Stomach smooth muscle (tissue), 2 donors: ENCODE measurements around the gene UGT1A3.

Experiments
- H3K27ac ChIP-seq: one replicate; pipeline ENCODE4 v1.7.0; 2013; ENCODE audit warnings: mild to moderate bottlenecking, low read length, inconsistent platforms
- H3K27me3 ChIP-seq, 2 donors: one replicate each; pipeline ENCODE4 v1.7.0; 2013; ENCODE audit warnings: low read length in 2 of 2; ENCODE audit not compliant: insufficient read depth in 2 of 2, control insufficient read depth in 1 of 2
- H3K36me3 ChIP-seq, 2 donors: one replicate each; pipeline ENCODE4 v1.7.0; 2013; ENCODE audit warnings: low read length in 2 of 2; ENCODE audit not compliant: control insufficient read depth in 2 of 2, insufficient read depth in 2 of 2
- H3K4me1 ChIP-seq: one replicate; pipeline ENCODE4 v1.7.0; 2013; ENCODE audit warnings: low read length; ENCODE audit not compliant: control insufficient read depth, insufficient read depth
- H3K4me3 ChIP-seq, 2 donors: one replicate each; pipeline ENCODE4 v1.7.0; 2013; ENCODE audit warnings: low read length in 2 of 2
- H3K9ac ChIP-seq, 2 donors: one replicate each; pipeline ENCODE4 v1.7.0; 2013; ENCODE audit warnings: low read length in 2 of 2, mild to moderate bottlenecking in 1 of 2
- H3K9me3 ChIP-seq, 2 donors: one replicate each; pipeline ENCODE4 v1.7.0; 2013; ENCODE audit warnings: low read length in 2 of 2; ENCODE audit not compliant: control insufficient read depth in 2 of 2
- donor health status: healthy.
- donor health status: Pancreatic carcinoma.

The UGT1A3 gene

GRCh38 chr2:233778030-233778429 lies 49.2 kb downstream of the UGT1A3 start, which contains the start of gene MROH2A:
TSS of gene MROH2A (plus strand) at chr2:233778330. CDS start at chr2:233779359, 1,029 bp downstream.
- Histone ChIP-seq H3K36me3 (no peaks in the 10 kb centered on the region), H3K9ac (no peak within 1 kb of the TSS), H3K27me3 (peaks cover 0 to 3% of the 10 kb centered on the region in 2 donors)

DNA sequence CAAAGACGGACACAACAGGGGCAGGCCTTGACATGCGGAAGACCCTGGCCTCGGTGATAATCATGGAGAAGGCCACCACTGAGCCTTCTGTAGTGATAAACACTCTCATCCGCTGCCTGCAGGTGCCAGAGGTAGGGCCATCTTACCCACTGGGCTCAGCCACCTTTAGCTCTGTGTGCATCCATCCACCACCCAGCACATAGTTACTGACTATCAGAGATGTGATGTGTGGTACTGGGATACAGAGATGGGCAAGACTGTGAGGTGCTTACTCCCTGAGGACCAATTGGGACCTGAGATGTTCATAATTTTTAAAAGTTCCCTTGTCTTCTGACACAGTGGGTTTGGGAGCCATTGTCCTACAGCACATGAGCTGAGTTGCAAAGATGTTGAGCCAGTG lies 50.9 kb downstream of the UGT1A3 start:
- Histone ChIP-seq H3K4me1 (no peaks in the 10 kb centered on the region), H3K9ac (no peak overlapping the region), H3K36me3 (no peaks in the 10 kb centered on the region), H3K4me3 (no peak overlapping the region), H3K9me3 (peaks cover 6 to 17% of the 10 kb centered on the region in 2 donors), H3K27me3 (peaks cover 0 to 3% of the 10 kb centered on the region in 2 donors), H3K27ac (no peak overlapping the region)

More at GRCh38 chr2:233778030-233778429, 49.2 kb downstream of the UGT1A3 start, which contains the start of gene MROH2A:
- no peaks in the 10 kb centered on the region for H3K4me1 ChIP-seq
- H3K27ac ChIP-seq, result no peak within 1 kb of the TSS
- H3K4me3 ChIP-seq, result no peak within 1 kb of the TSS
- peaks cover 6 to 17% of the 10 kb centered on the region in 2 donors for H3K9me3 ChIP-seq

DNA sequence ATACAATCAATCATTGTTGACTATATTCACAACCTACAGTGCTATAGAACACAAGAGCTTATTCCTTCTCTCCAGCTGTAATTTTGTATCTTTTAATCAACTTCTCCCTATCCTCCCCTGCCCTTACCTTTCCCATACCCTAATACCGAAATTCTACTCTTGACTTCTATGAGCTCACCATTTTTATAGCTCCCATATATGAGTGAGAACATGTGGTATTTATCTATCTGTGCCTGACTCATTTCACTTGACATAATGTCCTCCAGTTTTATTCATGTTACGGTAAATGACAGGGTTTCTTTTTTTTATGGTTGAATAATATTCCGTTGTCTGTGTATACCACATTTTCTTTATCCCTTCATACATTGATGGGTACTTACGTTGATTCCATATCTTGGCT lies 51.9 kb downstream of the UGT1A3 start:
- Histone ChIP-seq H3K9ac (no peak overlapping the region), H3K27ac (no peak overlapping the region), H3K36me3 (no peaks in the 10 kb centered on the region), H3K27me3 (peaks cover 0 to 4% of the 10 kb centered on the region in 2 donors), H3K4me1 (no peaks in the 10 kb centered on the region), H3K4me3 (no peak overlapping the region), H3K9me3 (peaks cover 6 to 13% of the 10 kb centered on the region in 2 donors)

- Histone ChIP-seq H3K27ac (no peak overlapping the region), H3K9ac (no peak overlapping the region), H3K4me1 (no peaks in the 10 kb centered on the region), H3K9me3 (peaks cover 0 to 2% of the 10 kb centered on the region in 2 donors), H3K27me3 (peaks cover 0 to 5% of the 10 kb centered on the region in 2 donors), H3K36me3 (no peaks in the 10 kb centered on the region), H3K4me3 (no peak overlapping the region)
Measured at GRCh38 chr2:233789554-233789953, 60.7 kb downstream of the UGT1A3 start.

DNA sequence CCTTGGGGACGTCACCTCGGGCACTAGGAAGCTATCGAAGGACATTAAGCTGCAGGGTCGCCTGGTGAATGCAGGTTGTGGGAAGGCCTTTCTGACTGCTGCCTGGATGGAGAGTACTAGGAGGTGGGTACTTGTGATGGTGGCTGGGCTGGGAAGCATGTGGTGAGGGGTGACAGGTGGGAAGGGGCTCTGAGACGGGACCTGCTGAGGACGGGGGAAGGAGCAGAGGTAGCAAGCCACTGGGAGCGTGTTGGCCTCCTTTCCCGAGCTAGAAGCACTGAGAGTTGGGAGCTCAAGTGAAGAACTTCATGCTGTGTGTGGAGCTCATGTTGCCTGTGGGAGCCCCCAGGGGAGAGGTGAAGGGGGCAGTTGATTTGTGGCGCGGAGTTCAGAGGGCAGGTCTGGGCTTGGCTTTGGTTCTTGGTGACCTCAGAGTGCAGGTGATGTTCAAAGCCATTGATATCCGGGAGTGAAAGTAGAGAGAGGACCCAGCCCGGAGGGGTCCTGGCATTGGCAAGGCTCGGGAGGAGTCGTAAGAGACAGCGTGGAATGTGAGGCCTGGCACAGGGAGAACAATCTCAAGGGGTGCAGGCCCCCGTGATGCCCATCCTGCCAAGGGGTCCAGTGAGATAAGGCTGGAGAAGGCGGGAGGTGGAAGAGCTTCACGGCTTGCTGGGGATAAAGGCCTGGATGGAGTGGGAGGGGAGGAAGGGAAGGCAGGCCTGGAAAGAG lies 62.5 kb downstream of the UGT1A3 start:
- H3K27ac ChIP-seq, result no peak overlapping the region
- H3K4me3 ChIP-seq, result no peak overlapping the region
- H3K36me3 ChIP-seq, result no peaks in the 10 kb centered on the region
- H3K27me3 ChIP-seq, result peaks cover 0 to 2% of the 10 kb centered on the region in 2 donors
- H3K9me3 ChIP-seq, result no peaks in the 10 kb centered on the region
- no peaks in the 10 kb centered on the region for H3K4me1 ChIP-seq
- H3K9ac ChIP-seq, result no peak overlapping the region

- no peak overlapping the region for H3K9ac ChIP-seq
- no peaks in the 10 kb centered on the region for H3K9me3 ChIP-seq
- no peaks in the 10 kb centered on the region for H3K36me3 ChIP-seq
- no peak overlapping the region for H3K4me3 ChIP-seq
- H3K27me3 ChIP-seq, result peaks cover 0 to 2% of the 10 kb centered on the region in 2 donors
- no peak overlapping the region for H3K27ac ChIP-seq
- no peaks in the 10 kb centered on the region for H3K4me1 ChIP-seq
Measured at GRCh38 chr2:233791883-233792329, 63.1 kb downstream of the UGT1A3 start.

GRCh38 chr2:233792720-233793119 lies 63.9 kb downstream of the UGT1A3 start:
- Histone ChIP-seq H3K36me3 (no peaks in the 10 kb centered on the region), H3K4me1 (no peaks in the 10 kb centered on the region), H3K27me3 (peaks cover 0 to 2% of the 10 kb centered on the region in 2 donors), H3K4me3 (no peak overlapping the region), H3K27ac (no peak overlapping the region), H3K9ac (no peak overlapping the region), H3K9me3 (no peaks in the 10 kb centered on the region)

DNA sequence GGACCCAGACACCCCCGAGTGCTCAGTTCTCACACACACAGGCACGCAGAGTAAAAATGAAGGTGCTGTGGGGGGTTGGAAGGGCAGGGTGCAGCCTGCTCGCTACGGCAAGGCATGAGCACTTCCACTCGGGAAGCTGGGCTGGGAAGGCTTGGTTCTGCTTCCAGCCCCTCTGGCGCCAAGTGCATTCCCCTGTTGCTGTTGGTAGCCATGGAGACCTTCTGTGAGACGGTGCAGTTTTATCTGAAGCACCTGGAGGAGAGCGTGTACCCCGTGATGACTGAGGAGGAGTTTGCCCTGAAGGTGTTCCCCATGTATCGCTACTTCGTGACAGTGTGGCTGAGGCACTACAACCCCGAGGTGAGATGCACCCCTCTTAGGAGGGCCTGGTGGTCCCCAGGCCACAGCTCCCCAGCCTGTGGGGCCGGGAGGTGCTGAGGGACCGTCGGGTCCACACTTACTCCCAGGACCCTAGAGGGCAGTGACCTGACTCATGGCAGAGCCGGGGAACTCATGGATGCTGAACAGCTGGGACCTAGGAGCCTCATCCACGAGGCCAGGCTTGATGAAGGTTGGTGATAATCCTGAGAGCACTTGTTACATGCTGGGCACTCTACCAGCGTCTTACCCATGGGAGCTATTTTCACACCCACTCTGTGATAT lies 64.8 kb downstream of the UGT1A3 start:
- Histone ChIP-seq H3K27ac (no peak overlapping the region), H3K4me1 (no peaks in the 10 kb centered on the region), H3K9me3 (peaks cover 0 to 2% of the 10 kb centered on the region in 2 donors), H3K27me3 (peaks cover 0 to 2% of the 10 kb centered on the region in 2 donors), H3K4me3 (no peak overlapping the region), H3K9ac (no peak overlapping the region), H3K36me3 (no peaks in the 10 kb centered on the region)

DNA sequence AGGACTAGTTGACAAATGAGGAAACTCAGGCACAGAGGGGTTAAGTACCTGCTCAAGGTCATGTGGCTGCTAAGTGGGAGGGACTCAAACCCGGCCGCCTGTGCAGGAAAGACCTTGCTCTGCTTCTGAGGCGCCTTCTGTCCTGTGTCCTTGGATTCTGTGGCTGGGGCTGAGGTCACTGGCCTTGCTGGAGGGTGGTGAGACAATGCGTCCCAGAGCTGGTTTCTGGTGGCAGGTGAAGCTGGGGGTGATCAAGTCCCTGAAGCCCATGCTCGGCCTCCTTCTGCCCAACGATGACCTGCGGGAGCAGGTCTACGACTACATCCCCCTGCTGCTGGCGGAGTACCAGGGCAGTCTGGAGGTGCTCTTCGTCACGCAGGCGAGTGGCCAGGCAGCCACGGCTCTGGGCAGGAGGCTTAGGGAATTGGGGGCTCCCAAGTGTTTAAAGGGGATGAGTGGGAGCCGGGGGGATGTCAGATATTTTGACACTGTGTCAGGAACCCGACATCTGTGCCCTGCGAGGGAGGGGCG lies 65.4 kb downstream of the UGT1A3 start:
- H3K4me3 ChIP-seq, result no peak overlapping the region
- H3K36me3 ChIP-seq, result no peaks in the 10 kb centered on the region
- H3K27ac ChIP-seq, result no peak overlapping the region
- H3K27me3 ChIP-seq, result peaks cover 0 to 2% of the 10 kb centered on the region in 2 donors
- no peak overlapping the region for H3K9ac ChIP-seq
- H3K4me1 ChIP-seq, result no peaks in the 10 kb centered on the region
- peaks cover 0 to 2% of the 10 kb centered on the region in 2 donors for H3K9me3 ChIP-seq

- peaks cover 0 to 2% of the 10 kb centered on the region in 2 donors for H3K9me3 ChIP-seq
- no peaks in the 10 kb centered on the region for H3K36me3 ChIP-seq
- peaks cover 0 to 2% of the 10 kb centered on the region in 2 donors for H3K27me3 ChIP-seq
- H3K4me1 ChIP-seq, result no peaks in the 10 kb centered on the region
- H3K9ac ChIP-seq, result no peak overlapping the region
- no peak overlapping the region for H3K27ac ChIP-seq
- no peak overlapping the region for H3K4me3 ChIP-seq
Measured at GRCh38 chr2:233795735-233796171, 66.9 kb downstream of the UGT1A3 start.
